ENCODE measurements around the gene ASPHD1. TPM values are rescaled to one million over a fixed set of nuclear protein-coding genes. Genes with fewer than 3 reads are reported as not detected.

ASPHD1 gene
- total and polyA plus RNA-seq, 2 of the 8 experiments (the other 6 are each of a cell fraction or from before 2014, with no cell fraction given), result 14.5 to 18.6 TPM

DNA sequence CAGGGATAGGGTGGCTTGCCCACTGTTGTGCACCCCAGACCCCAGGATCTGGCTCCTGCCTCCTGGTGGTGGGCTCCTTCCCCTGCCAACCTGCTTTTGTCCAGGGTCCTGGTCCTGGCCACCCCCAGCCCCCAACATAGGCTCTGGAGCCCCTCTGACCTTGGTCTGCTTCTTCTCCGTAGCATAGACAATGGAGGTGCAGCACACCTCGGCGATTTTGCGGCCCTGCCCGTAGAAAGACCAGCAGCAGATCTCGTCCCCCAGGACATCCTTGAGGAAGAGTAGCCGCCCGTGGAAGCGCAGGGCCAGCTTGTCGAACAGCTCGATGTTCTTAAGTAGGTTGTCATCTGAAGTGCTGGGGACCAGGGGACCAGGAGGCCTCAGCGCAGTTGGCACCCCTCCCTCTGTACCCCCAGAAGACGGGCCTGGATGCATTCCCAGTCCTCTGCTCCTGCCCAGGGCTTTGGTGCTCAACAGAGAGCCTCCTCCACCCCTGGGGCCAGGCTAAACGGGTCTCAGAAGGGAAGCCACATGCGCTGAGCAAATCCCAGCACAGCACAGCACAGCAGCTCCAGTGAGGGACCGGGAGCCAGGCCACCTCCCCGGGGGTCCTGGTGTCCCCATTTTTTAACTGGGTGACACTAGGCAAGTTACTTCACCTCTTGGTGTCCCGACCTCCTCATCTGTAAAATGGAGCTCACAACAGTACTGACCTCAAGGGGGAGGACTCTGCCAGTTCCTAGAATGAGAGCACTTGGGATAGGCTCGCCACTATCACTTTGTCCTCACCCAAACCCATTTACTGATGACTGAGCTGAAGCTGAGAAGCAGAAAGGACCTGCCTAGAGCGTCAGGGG lies 10.8 kb downstream of the ASPHD1 start:
- H2BK5ac ChIP-seq (ENCODE audit: low read depth, low read length), result no peak overlapping the region
- no peak overlapping the region for H3K27ac ChIP-seq (ENCODE audit: low read depth, low read length)
- H3K14ac ChIP-seq (ENCODE audit: insufficient read length), result no peak overlapping the region
- no peak overlapping the region for H2BK15ac ChIP-seq (ENCODE audit: low read length)
- DNase-seq (ENCODE audit: low read depth in 1 of 2, low spot score in 2 of 2) (peak in 1 of 2 experiments; percentile 45), FAIRE-seq (no peak)
- no peak overlapping the region for H2BK20ac ChIP-seq (ENCODE audit: low read length)
- no peak overlapping the region; the same call in 1 of the 2 replicates for H2BK12ac ChIP-seq (ENCODE audit: low read depth, low read length)
- POLR2A ChIA-PET (ENCODE audit: partially characterized antibody), result interaction anchor here (0.7 to 6.4 kb wide), 9 partner anchors 11 to 294 kb away, joined by 3 to 52 read pairs (median 5); partner anchors contain the start of genes ASPHD1, KCTD13, SEZ6L2 and TAOK2
- no peak overlapping the region for H3K18ac ChIP-seq (ENCODE audit: extremely low read depth, low read length)
- no peak overlapping the region for H4K91ac ChIP-seq (replicated peaks; ENCODE audit: insufficient read length, low read length)
- no peak overlapping the region for H3K4ac ChIP-seq (replicated peaks; ENCODE audit: insufficient read length, low read depth, low read length)
- no peaks in the 10 kb centered on the region for H3K23me2 ChIP-seq (ENCODE audit: low read depth, low read length)
- CTCF ChIA-PET (ENCODE audit: partially characterized antibody), result interaction anchor here (0.8 to 2.4 kb wide), 13 partner anchors 10 to 92 kb away, joined by 3 to 14 read pairs (median 3); partner anchors contain the start of genes ASPHD1 and MVP
- no peaks in the 10 kb centered on the region for H3K79me2 ChIP-seq (ENCODE audit: control insufficient read depth in 1 of 2, insufficient read depth in 2 of 2, low read length in 2 of 2)
- H2AK5ac ChIP-seq (ENCODE audit: low read depth, low read length), result no peak overlapping the region
- peaks cover 0 to 6% (median 2%) of the 10 kb centered on the region in 4 experiments; a peak in 3 of 7 replicates for H3K4me1 ChIP-seq (replicated peaks in 1 of 4; ENCODE audit: control insufficient read depth in 3 of 4, insufficient read depth in 4 of 4, low read length in 3 of 4)
- no peak overlapping the region for H4K5ac ChIP-seq (ENCODE audit: insufficient read length, low read depth, low read length)
- 85% methylated on average over 20 of the region's 20 CpGs; no CpG with 5 or more reads in 1 of the 2 experiments for WGBS, 2 experiments (ENCODE audit: extremely low coverage in 1 of 2, insufficient coverage in 1 of 2, insufficient read length in 1 of 2, insufficient replicate concordance in 2 of 2, low coverage in 1 of 2, low lambda C conversion rate in 2 of 2, missing lambda C conversion rate in 1 of 2)
- no peaks in the 10 kb centered on the region; a peak in 2 of 8 replicates for H3K36me3 ChIP-seq (ENCODE audit: control insufficient read depth in 2 of 4, insufficient read depth in 4 of 4, low read length in 3 of 4)
- H2AFZ ChIP-seq (ENCODE audit: low read length), result no peak overlapping the region
- H3K27me3 ChIP-seq (replicated peaks in 1 of 4; ENCODE audit: control insufficient read depth in 3 of 4, extremely low read depth in 1 of 4, insufficient read depth in 3 of 4, low read length in 3 of 4), result no peaks in the 10 kb centered on the region
- H3K9ac ChIP-seq (replicated peaks in 1 of 4; ENCODE audit: extremely low read depth in 1 of 4, low read depth in 3 of 4, low read length in 3 of 4), result no peak overlapping the region
- H3K9me3 ChIP-seq (ENCODE audit: insufficient read depth in 2 of 2, low read depth in 1 of 2, low read length in 1 of 2), result no peaks in the 10 kb centered on the region
- no peak overlapping the region for H3K4me2 ChIP-seq (ENCODE audit: insufficient read depth in 1 of 2, low read depth in 2 of 2, low read length in 2 of 2)
- H4K8ac ChIP-seq (ENCODE audit: extremely low read depth, insufficient read depth, low read length), result no peak overlapping the region
- H3K4me3 ChIP-seq (ENCODE audit: extremely low read depth in 1 of 4, insufficient read depth in 2 of 4, low read depth in 3 of 4, low read length in 4 of 4), result no peak overlapping the region
- H3K56ac ChIP-seq (replicated peaks; ENCODE audit: insufficient read length, low read depth, low read length), result no peak overlapping the region
- H2BK120ac ChIP-seq (replicated peaks; ENCODE audit: low read depth, low read length), result no peak overlapping the region
- no peaks in the 10 kb centered on the region for H3K79me1 ChIP-seq (ENCODE audit: low read depth, low read length)
- H4K20me1 ChIP-seq (replicated peaks in 1 of 2; ENCODE audit: control insufficient read depth in 1 of 2, insufficient read depth in 2 of 2, low read length in 2 of 2), result peaks cover 0 to 5% of the 10 kb centered on the region in 2 experiments
- no peak overlapping the region for H3K23ac ChIP-seq (ENCODE audit: insufficient read length)
- TF ChIP-seq RAD21 (IDR thresholded peaks at IDR 0.05 in 1 of 2, conservative IDR thresholded peaks at IDR 0.05 in 1 of 2; ENCODE audit: low read depth in 2 of 2, low read length in 2 of 2) (peak; percentile 3 to 15; a peak in 2 of 4 replicates), RFX5 (IDR thresholded peaks at IDR 0.05; ENCODE audit: borderline replicate concordance, low read depth, low read length) (no peak), YY1 (IDR thresholded peaks at IDR 0.05; ENCODE audit: low read depth, low read length) (no peak), SIX5 (IDR thresholded peaks at IDR 0.05; ENCODE audit: low read depth, low read length) (no peak)
- TF ChIP-seq, protein P1, sequence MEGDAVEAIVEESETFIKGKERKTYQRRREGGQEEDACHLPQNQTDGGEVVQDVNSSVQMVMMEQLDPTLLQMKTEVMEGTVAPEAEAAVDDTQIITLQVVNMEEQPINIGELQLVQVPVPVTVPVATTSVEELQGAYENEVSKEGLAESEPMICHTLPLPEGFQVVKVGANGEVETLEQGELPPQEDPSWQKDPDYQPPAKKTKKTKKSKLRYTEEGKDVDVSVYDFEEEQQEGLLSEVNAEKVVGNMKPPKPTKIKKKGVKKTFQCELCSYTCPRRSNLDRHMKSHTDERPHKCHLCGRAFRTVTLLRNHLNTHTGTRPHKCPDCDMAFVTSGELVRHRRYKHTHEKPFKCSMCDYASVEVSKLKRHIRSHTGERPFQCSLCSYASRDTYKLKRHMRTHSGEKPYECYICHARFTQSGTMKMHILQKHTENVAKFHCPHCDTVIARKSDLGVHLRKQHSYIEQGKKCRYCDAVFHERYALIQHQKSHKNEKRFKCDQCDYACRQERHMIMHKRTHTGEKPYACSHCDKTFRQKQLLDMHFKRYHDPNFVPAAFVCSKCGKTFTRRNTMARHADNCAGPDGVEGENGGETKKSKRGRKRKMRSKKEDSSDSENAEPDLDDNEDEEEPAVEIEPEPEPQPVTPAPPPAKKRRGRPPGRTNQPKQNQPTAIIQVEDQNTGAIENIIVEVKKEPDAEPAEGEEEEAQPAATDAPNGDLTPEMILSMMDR (IDR thresholded peaks at IDR 0.05; ENCODE audit: control extremely low read depth in 1 of 3, insufficient read depth in 1 of 3, low read depth in 1 of 3, low read length in 3 of 3), result peak; percentile 5 to 11 (median 9); a peak in 2 of 4 replicates

Data from H1 (cell line).